ENCODE results near the gene ARL8A.

- peak; percentile 12 for TF ChIP-seq POLR2A (IDR thresholded peaks at IDR 0.05; ENCODE audit: low read length)
- no peak for TF ChIP-seq GATA1 (IDR thresholded peaks at IDR 0.05; ENCODE audit: low read depth, low read length)
Measured at GRCh38 chr1:202145068-202145743, 669 bp upstream of the ARL8A start.

All from erythroblast (primary cell).